ENCODE measurements around the gene STK24.

- TF ChIP-seq CTCF (IDR thresholded peaks at IDR 0.05) = no peak
- TF ChIP-seq POLR2A (IDR thresholded peaks at IDR 0.05) = no peak
Measured at GRCh38 chr13:98547455-98547854, 29.5 kb downstream of the STK24 start.
